Astrocyte (in vitro differentiated cells and primary cell): ENCODE results near the gene TMEM184A. TPM values are rescaled to one million over a fixed set of nuclear protein-coding genes. Genes with fewer than 3 reads are reported as not detected.

Experiments
- DNase-seq: peaks from one replicate; pipeline ENCODE4 v3.0.0-alpha.2; 2010; ENCODE audit warnings: low read depth
- FAIRE-seq: peaks from 2 replicates; lab custom pipeline; 2011; peaks lifted over from hg19 to GRCh38; lab: Jason Lieb, UNC
- H2AFZ ChIP-seq: 2 replicates; pipeline ENCODE4 v1.6.0; 2012; ENCODE audit warnings: low read depth, low read length, inconsistent platforms
- H3K27ac ChIP-seq: 2 replicates; pipeline ENCODE4 v1.5.1; 2011; ENCODE audit warnings: low read depth, low read length, inconsistent platforms
- H3K27me3 ChIP-seq: 2 replicates; pipeline ENCODE4 v1.6.0; 2011; ENCODE audit warnings: low read length, inconsistent platforms; ENCODE audit not compliant: insufficient read depth
- H3K36me3 ChIP-seq: 2 replicates; pipeline ENCODE4 v1.5.1; 2011; ENCODE audit warnings: low read length, inconsistent platforms; ENCODE audit not compliant: insufficient read depth
- H3K4me1 ChIP-seq: 2 replicates; pipeline ENCODE4 v1.5.1; 2011; ENCODE audit warnings: low read length, inconsistent platforms; ENCODE audit not compliant: insufficient read depth
- H3K4me2 ChIP-seq: 2 replicates; pipeline ENCODE4 v1.6.0; 2012; ENCODE audit warnings: low read length, inconsistent platforms
- H3K4me3 ChIP-seq: 2 replicates; pipeline ENCODE4 v1.5.1; 2011; ENCODE audit warnings: low read depth, mild to moderate bottlenecking, low read length, inconsistent platforms; ENCODE audit not compliant: insufficient read depth
- H3K79me2 ChIP-seq: 2 replicates; pipeline ENCODE4 v1.6.0; 2012; ENCODE audit warnings: mild to moderate bottlenecking, low read length, inconsistent platforms; ENCODE audit not compliant: insufficient read depth
- H3K9ac ChIP-seq: 2 replicates; pipeline ENCODE4 v1.6.0; 2012; ENCODE audit warnings: mild to moderate bottlenecking, low read length, inconsistent platforms
- H3K9me3 ChIP-seq: 2 replicates; pipeline ENCODE4 v1.5.1; 2012; ENCODE audit warnings: low read depth, mild to moderate bottlenecking, low read length, inconsistent platforms; ENCODE audit not compliant: insufficient read depth
- H4K20me1 ChIP-seq: 2 replicates; pipeline ENCODE4 v1.6.0; 2012; ENCODE audit warnings: low read length, inconsistent platforms; ENCODE audit not compliant: insufficient read depth
- H3K27ac Mint-ChIP-seq: one replicate; pipeline ENCODE4 v1.8.0; 2021; ENCODE audit warnings: mild to moderate bottlenecking, mixed read lengths; ENCODE audit not compliant: unreplicated experiment
- H3K27me3 Mint-ChIP-seq: one replicate; pipeline ENCODE4 v1.8.0; 2021; ENCODE audit warnings: low read depth, mixed read lengths; ENCODE audit not compliant: unreplicated experiment
- H3K36me3 Mint-ChIP-seq: one replicate; pipeline ENCODE4 v1.8.0; 2021; ENCODE audit warnings: low read depth, mixed read lengths; ENCODE audit not compliant: unreplicated experiment
- H3K4me1 Mint-ChIP-seq: one replicate; pipeline ENCODE4 v1.8.0; 2021; ENCODE audit warnings: low read depth, mixed read lengths; ENCODE audit not compliant: unreplicated experiment
- H3K4me3 Mint-ChIP-seq: one replicate; pipeline ENCODE4 v1.8.0; 2021; ENCODE audit warnings: mild to moderate bottlenecking, moderate library complexity, mixed read lengths; ENCODE audit not compliant: unreplicated experiment
- H3K9me3 Mint-ChIP-seq: one replicate; pipeline ENCODE4 v1.8.0; 2021; ENCODE audit warnings: mild to moderate bottlenecking, mixed read lengths; ENCODE audit not compliant: unreplicated experiment
- CTCF ChIP-seq: IDR thresholded peaks from 2 replicates; pipeline ENCODE4 v1.5.1; 2011; ENCODE audit warnings: low read depth, mild to moderate bottlenecking, inconsistent platforms, low read length, moderate library complexity; ENCODE audit not compliant: insufficient read depth
- EZH2 ChIP-seq: IDR thresholded peaks from 2 replicates; pipeline ENCODE4 v1.6.1; 2012; ENCODE audit warnings: mild to moderate bottlenecking, low read length, inconsistent platforms; ENCODE audit not compliant: insufficient read depth
- total RNA-seq: library from RNA; stranded (reverse); gene quantifications from 2 replicates; pipeline ENCODE4 v1.2.1, GENCODE V29; 2021

Gene TMEM184A
- total RNA-seq, 1 donor from 2014 or later, result 2.1 TPM

DNA sequence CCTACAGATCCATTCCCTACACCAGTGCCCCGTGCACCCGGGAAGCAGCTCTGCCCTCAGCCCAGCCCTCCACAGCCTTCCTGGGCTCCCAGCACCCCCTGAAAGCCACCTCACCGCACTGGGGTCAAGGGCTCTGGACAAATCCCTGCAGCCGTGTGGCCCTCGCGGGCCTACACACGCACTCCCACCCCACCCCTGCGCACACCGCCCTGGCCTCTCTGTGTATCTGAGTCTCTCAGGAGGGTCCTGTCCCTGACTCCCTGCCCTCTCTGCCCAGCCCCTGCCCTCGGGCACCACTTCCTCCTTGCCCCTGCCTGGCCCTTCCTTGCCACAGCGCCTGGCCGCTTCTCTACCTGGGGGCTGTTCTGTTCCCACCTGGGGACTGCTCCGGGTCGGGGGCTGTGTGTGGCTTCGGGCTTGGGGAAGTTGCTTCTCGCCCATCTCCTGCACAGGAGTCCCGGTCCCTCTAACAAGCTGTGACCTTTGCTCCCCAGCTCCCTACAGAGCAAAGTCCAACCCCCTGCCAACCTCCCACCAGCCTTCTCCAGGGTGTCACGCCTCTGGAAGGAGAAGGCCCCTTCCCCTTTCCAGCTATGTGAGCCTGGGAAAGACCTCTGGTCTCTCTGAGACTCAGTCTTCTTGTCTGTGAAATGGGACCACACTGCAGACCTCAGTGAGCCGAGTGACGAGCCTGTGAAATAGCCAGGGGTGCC, 1.5 kb downstream of the TMEM184A start:
- no peak overlapping the region for H3K4me3 Mint-ChIP-seq
- no peak for FAIRE-seq
- DNase-seq, result no peak
- H3K27me3 Mint-ChIP-seq, result no peaks in the 10 kb centered on the region
- no peaks in the 10 kb centered on the region for H3K79me2 ChIP-seq
- H2AFZ ChIP-seq, result no peak overlapping the region
- H3K27ac ChIP-seq, result no peak overlapping the region
- peak overlapping the region; percentile 58 for H3K27ac Mint-ChIP-seq
- no peaks in the 10 kb centered on the region for H3K27me3 ChIP-seq
- TF ChIP-seq CTCF (no peak), EZH2 (no peak)
- no peaks in the 10 kb centered on the region for H3K36me3 ChIP-seq
- H3K9me3 Mint-ChIP-seq, result no peaks in the 10 kb centered on the region
- H3K36me3 Mint-ChIP-seq, result peaks cover 2% of the 10 kb centered on the region
- no peaks in the 10 kb centered on the region for H4K20me1 ChIP-seq
- peaks cover 16% of the 10 kb centered on the region for H3K4me1 ChIP-seq
- H3K4me1 Mint-ChIP-seq, result peaks cover 8% of the 10 kb centered on the region
- H3K9me3 ChIP-seq, result no peaks in the 10 kb centered on the region
- H3K4me3 ChIP-seq, result no peak overlapping the region
- H3K9ac ChIP-seq, result peak overlapping the region; percentile 56
- peak overlapping the region; percentile 68 for H3K4me2 ChIP-seq

DNA sequence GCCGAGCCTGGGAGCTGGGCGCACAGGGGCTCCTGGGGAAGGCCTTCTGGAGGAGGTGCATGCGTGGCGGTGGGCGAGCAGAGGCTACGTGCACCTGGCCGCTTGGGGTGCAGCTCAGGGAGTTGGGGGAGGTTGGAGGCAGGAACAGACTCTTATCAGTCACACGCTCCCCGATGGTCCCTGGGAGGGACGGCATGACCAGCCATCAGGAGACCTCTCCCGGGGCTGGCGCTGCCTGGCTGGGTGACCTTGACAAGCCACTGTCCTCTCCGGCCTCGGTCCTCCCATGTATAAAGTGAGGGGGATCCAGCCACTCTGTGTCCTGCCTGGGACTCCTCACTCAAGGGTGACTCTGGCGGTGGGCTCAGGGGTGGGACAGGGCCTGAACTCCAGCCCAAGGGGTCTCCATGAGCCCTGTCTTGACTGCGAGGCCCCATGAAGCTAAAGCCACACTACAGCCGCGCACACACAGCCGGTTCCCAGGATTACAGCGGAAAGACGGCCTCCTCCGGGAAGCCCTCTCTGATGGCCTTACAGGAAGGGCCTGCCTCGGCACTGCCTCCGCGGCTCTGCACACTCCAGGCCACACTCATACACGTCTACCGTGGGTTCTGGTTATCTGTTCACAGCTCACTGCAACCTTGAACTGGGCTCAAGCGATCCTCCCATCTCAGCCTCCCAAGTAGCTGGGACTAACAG, 2.3 kb downstream of the TMEM184A start:
- peaks cover 2% of the 10 kb centered on the region for H3K36me3 Mint-ChIP-seq
- H3K4me3 Mint-ChIP-seq, result no peak overlapping the region
- Histone ChIP-seq H3K4me3 (no peak overlapping the region), H3K79me2 (no peaks in the 10 kb centered on the region), H3K4me1 (peaks cover 16% of the 10 kb centered on the region), H4K20me1 (no peaks in the 10 kb centered on the region), H3K27ac (no peak overlapping the region), H2AFZ (no peak overlapping the region), H3K27me3 (no peaks in the 10 kb centered on the region), H3K9me3 (no peaks in the 10 kb centered on the region), H3K36me3 (no peaks in the 10 kb centered on the region), H3K4me2 (no peak overlapping the region), H3K9ac (no peak overlapping the region)
- no peaks in the 10 kb centered on the region for H3K27me3 Mint-ChIP-seq
- no peak for FAIRE-seq
- peak overlapping the region; percentile 34 for H3K27ac Mint-ChIP-seq
- no peaks in the 10 kb centered on the region for H3K9me3 Mint-ChIP-seq
- TF ChIP-seq EZH2, result no peak
- TF ChIP-seq CTCF, result no peak
- DNase-seq, result no peak
- H3K4me1 Mint-ChIP-seq, result peaks cover 8% of the 10 kb centered on the region

DNA sequence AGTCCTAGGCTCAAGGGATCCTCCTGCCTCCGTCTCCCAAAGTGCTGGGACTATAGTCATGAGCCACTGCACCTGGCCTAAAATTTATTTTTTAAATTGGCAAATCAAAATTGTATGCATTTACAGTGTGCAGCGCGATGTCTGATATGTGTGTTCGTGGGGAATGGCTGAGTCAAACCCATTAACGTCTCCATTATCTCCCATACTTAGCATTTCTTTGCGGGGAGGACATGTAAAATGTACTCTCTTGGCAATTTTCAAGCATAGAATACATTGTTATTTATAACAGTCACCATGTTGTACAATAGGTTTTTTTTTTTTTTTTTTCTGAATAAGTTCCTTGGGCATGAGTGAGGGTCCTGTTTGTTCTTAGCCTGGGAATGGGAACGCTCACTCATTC, 3.8 kb downstream of the TMEM184A start:
- Histone ChIP-seq H3K36me3 (no peaks in the 10 kb centered on the region), H3K4me1 (peaks cover 16% of the 10 kb centered on the region), H3K27me3 (no peaks in the 10 kb centered on the region), H3K9me3 (no peaks in the 10 kb centered on the region), H3K27ac (no peak overlapping the region), H4K20me1 (no peaks in the 10 kb centered on the region), H2AFZ (no peak overlapping the region), H3K4me2 (no peak overlapping the region), H3K79me2 (no peaks in the 10 kb centered on the region), H3K4me3 (no peak overlapping the region), H3K9ac (no peak overlapping the region)
- peaks cover 8% of the 10 kb centered on the region for H3K4me1 Mint-ChIP-seq
- H3K4me3 Mint-ChIP-seq, result no peak overlapping the region
- peak; percentile 52 for DNase-seq
- FAIRE-seq, result no peak
- no peaks in the 10 kb centered on the region for H3K27me3 Mint-ChIP-seq
- H3K36me3 Mint-ChIP-seq, result peaks cover 2% of the 10 kb centered on the region
- H3K27ac Mint-ChIP-seq, result no peak overlapping the region
- H3K9me3 Mint-ChIP-seq, result no peaks in the 10 kb centered on the region
- no peak for TF ChIP-seq EZH2
- TF ChIP-seq CTCF, result no peak
